ENCODE data around the gene SELENOO. TPM values are rescaled to one million over a fixed set of nuclear protein-coding genes. Genes with fewer than 3 reads are reported as not detected.
"Not testable (repeated sequence)": the region's sequence is repeated elsewhere in the genome, so short reads cannot be mapped to it uniquely, and the experiment has no call there.

The SELENOO gene
- total RNA-seq, 4 donors from 2014 or later: 20.7 to 50.6 (median 31.0) TPM

GRCh38 chr22:50165436-50166123 is 35.2 kb upstream of the SELENOO start:
- Histone ChIP-seq H3K27me3 (no peaks in the 10 kb centered on the region), H3K9me3 (no peaks in the 10 kb centered on the region), H3K27ac (no peak overlapping the region), H3K4me1 (peaks cover 5 to 6% of the 10 kb centered on the region in 2 donors), H3K36me3 (no peaks in the 10 kb centered on the region), H3K4me3 (replicated peaks in 1 of 3) (no peak overlapping the region)
- intact Hi-C loops (cut with DNase I): no loop called here
- no peak for DNase-seq
- TF ChIP-seq CTCF (IDR thresholded peaks at IDR 0.05) (no peak), POLR2A (IDR thresholded peaks at IDR 0.05) (no peak)
- WGBS, 2 donors: 91 to 97% methylated on average over 12 to 17 of the region's 28 CpGs

GRCh38 chr22:50167689-50168489 is 32.9 kb upstream of the SELENOO start:
- H3K9me3 ChIP-seq: no peaks in the 10 kb centered on the region
- TF ChIP-seq CTCF (IDR thresholded peaks at IDR 0.05) (no peak), POLR2A (IDR thresholded peaks at IDR 0.05) (no peak)
- no peak for DNase-seq

DNA sequence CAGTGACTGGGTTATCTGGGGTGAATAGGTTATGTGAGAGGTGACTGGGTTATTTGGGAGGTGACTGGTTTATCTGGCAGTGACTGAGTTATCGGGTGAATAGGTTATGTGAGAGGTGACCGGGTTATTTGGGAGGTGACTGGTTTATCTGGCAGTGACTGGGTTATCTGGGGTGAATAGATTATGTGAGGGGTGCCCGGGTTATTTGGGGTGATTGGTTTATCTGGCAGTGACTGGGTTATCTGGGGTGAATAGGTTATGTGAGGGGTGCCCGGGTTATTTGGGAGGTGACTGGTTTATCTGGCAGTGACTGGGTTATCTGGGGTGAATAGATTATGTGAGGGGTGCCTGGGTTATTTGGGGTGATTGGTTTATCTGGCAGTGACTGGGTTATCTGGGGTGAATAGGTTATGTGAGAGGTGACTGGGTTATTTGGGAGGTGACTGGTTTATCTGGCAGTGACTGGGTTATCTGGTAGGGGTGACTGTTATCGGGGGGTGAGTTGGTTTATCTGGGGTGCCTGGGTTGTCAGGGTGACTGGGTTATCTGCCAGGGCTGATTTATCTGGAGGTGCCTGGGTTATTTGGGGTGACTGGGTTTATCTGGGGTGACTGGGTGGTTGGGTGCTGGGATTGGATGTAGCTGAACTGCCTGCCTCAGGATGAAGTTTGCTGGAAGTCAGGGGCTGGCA is 32.2 kb upstream of the SELENOO start:
- intact Hi-C loops (cut with DNase I); H3K4me3 ChIP-seq (replicated peaks in 1 of 3); DNase-seq; H3K27ac ChIP-seq; H3K27me3 ChIP-seq; H3K36me3 ChIP-seq; H3K9me3 ChIP-seq: not testable (repeated sequence)
- peaks cover 5 to 16% of the 10 kb centered on the region in 2 donors for H3K4me1 ChIP-seq
- WGBS, 2 donors: 78 to 80% methylated on average over 5 of the region's 5 CpGs

More at GRCh38 chr22:50167689-50168489, 32.9 kb upstream of the SELENOO start:
- WGBS, 2 donors: 65 to 69% methylated on average over 11 of the region's 11 CpGs
- Histone ChIP-seq H3K27me3 (no peaks in the 10 kb centered on the region), H3K4me1 (peaks cover 5 to 16% of the 10 kb centered on the region in 2 donors), H3K27ac (no peak overlapping the region), H3K36me3 (no peaks in the 10 kb centered on the region), H3K4me3 (replicated peaks in 1 of 3) (no peak overlapping the region)
- intact Hi-C loops (cut with DNase I): no loop called here

- no peaks in the 10 kb centered on the region for H3K27me3 ChIP-seq
Measured at GRCh38 chr22:50169181-50169759, 31.5 kb upstream of the SELENOO start.

More at GRCh38 chr22:50169181-50169759, 31.5 kb upstream of the SELENOO start:
- intact Hi-C loops (cut with DNase I): no loop called here
- Histone ChIP-seq H3K36me3 (no peaks in the 10 kb centered on the region), H3K4me3 (replicated peaks in 1 of 3) (peak overlapping the region in 1 of 3 donors; percentile 46), H3K27ac (no peak overlapping the region), H3K4me1 (peaks cover 5 to 16% of the 10 kb centered on the region in 2 donors), H3K9me3 (no peaks in the 10 kb centered on the region)
- no peak for DNase-seq
- 28 to 37% methylated on average over 24 of the region's 36 CpGs for WGBS, 2 donors
- no peak for TF ChIP-seq POLR2A (IDR thresholded peaks at IDR 0.05)
- no peak for TF ChIP-seq CTCF (IDR thresholded peaks at IDR 0.05)

All from thyroid gland (tissue), 4 donors.